ENCODE measurements around the gene RAB31.
"Not testable (repeated sequence)": the region's sequence is repeated elsewhere in the genome, so short reads cannot be mapped to it uniquely, and the experiment has no call there.

Gene RAB31

DNA sequence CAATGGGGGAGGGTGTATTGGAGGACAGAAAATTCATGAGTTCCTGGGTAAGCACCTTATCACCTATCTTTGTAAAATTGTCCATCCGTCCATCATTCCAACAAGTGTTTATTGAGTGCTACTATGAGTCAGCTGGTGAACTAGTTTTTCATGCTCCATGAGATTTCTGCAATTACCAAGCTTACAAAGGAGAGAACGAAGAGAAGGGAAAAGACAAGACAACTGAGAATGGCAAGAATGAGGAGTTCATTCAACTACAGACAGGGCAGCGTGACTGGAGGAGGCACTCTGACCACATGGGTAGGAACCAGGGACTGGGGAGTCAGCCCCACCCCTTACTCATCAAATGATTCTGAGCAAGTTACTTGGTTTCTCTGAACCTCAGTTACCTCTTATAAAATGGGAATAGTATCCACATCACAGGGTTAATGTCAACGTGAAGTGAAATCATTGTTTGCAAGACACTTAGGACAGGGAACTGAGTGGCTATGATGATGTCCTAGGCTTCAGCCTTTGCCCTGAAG lies 159.0 kb downstream of the RAB31 start:
- DNase-seq = no peak

DNA sequence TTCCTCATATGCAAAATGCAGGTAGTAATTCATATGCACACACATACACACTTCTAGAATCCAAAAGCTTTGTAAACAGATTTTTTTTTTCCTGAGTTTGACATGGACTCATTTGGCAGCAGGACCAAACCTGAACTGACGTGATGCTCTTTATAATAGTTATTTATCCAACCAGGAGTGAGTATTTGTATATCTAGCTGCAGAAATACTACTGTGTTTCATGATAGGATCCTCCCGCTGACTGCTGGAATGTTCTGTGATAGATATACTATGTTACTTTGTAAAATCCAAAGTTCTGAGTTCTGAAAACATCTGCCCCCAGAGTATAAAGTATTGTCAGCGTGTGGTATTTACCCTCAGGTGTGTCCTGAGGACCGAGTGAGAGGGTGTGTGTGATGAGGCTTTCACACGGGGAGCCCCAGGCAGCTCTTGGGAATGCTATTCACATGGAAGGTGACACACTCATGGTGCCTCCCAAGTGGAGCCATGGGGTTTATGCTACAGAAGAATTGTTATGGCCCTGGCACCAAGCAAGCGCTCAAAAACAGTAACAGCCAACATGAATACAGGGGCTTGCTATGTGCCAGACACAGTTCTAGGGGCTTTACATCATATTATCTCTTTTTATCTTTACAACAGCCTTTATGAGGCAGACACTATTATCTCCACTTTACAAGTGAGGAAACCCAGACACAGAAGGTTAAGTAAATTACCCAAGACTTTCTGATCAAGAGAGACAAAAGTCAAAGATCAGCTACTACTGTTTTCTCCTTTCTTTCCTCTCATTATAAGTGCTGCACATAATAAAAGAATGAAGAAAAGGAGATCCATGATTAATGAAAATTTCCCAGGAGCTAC lies 161.0 kb downstream of the RAB31 start:
- no peak for DNase-seq

DNA sequence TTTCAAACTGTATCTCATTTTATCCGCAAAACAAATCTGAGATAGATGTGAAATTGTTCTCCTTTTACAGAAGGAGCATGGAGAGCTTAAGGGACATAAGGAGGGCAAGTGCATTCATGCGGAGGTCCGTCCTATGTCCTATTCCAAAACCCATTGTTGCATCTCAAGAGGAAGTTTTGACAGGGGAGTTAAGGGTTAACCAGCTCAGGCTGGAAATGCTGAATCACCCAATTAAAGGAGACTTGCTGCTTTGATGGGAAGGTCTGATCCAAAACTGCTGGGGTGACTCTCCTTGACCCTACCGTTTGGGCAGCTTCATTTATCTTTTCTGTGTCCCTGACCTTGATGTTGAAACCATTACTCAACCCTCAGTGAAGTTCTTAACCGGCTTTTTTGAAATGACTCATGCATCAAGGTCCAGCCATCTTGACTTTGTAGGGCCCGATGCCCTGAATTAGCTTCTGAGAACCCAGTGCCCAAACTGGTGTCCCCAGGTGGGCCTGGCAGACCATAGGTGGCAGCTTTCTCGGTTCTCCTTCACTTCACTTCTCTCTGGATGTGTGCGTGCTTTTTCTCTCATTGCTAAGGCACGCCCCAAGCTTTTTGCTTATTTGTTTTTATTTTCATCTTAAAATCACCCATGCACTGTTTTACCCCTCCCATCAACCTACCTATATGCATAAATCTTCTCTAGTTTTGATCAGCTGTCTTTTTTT lies 161.8 kb downstream of the RAB31 start:
- peak; percentile 38 for DNase-seq

DNA sequence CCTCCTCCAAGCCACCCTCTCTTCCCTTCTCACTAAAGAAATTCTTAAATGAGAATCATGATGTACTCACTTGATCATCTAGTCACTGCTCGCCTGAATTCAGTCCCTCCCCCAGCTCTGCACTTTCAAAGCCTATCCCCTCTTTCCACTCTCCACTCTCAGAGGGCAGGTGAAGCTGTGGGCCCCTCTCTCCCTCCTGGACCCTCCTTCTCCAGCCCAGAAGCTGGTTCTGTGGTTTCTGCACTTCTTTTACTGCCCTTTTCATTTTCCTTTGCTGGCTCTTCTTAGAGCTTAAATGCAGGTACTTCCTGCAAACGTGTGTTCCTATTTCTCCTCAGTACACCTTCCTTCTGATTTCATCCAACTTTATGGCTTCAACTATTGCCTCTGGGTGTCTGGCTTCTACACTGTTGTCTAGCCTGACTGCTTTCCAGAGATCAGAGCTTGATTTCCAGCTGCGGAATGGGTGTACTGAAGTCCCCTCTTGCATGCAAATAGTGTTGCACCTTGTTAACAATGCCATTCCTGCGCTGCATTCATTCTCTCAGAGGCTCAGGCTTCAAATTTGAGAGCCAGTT lies 162.4 kb downstream of the RAB31 start:
- no peak for DNase-seq

DNA sequence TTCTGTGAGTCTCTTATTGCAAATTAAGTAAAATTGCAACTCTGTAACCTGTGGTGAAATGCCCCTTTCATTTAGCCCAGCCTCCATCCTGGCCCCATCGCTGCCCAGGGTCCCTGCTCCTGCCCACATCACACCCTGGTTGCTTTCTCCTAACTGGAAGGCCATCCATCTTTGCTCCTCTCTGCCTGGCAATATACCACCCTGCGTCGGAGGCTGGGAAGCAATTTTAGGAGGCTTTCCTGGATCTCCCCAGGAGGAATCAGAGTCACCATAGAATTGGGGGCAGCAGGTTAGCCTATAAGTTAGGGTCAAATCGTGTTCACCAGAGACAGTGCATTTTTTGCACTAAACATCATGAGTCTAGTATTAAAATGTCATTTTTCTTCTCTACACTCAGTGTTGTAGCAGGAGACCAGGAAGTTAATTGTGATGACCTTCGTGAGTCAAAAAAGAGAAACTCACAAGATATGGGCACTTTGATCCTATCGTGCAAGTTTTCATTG lies 163.2 kb downstream of the RAB31 start:
- DNase-seq = no peak

DNA sequence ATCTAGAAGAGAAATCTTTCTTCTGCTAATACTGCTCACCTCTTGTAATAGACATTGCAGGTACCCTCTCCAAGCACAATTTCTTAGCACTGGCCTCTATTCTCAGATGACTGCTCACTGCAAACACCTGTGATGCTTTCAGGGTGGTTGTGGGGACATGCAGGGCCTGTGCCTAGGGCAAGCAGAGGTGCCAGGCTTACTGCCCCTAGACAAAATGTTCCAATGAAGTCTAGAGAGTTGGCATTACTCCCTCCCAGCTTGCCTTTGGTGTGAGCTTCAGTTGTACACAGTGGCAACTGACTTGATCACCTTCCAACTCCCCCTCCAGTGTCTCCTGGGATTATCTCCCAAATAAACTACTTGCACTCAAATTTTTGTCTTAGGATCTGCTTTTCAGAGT lies 164.7 kb downstream of the RAB31 start:
- DNase-seq = no peak

DNA sequence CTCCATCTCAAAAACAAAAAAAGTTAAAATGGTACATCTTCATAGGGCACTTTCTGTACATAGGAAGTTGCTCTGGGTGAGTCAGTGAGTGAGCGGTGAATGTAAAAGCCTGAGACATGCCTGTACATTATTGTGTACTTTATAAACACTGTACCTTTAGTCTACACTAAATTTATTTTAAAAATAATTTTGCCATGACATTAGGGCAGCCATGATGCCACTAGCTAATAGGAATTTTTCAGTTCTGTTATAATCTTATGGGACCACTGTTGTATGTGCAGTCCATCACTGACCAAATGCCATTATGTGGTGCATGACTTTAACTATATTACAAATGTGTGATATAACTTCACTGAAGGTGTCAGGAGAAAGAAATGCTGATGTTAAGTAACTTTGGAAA lies 166.6 kb downstream of the RAB31 start:
- DNase-seq = peak; percentile 37

DNA sequence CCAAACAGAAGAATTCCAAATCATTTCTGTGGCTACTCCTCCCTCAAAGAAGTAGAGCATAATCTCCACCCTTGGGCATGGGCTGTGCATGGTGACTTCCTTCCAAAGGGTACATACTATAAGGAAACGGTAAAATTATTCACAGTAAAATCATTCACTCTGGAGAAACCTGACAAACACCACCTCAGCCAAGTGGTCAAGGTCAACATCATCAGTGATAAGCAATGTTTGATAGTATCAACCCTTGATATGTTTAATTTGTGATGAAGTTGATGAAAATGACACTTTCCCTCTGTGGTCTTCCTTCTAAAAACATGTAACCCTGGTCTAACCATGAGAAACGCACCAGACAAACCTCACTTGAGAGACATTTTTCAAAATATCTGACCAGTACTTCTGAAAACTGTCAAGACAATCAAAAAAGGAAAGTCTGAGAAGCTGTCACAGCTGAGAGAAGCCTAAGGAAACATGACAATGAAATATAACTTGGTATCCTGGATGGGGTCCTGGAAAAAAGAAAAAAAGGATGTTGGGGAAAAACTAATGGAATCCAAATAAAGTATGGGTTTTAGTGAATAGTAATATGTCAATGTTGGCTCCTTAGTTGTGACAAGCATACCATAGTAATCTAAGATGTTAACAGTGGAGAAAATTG lies 168.2 kb downstream of the RAB31 start:
- DNase-seq = no peak

DNA sequence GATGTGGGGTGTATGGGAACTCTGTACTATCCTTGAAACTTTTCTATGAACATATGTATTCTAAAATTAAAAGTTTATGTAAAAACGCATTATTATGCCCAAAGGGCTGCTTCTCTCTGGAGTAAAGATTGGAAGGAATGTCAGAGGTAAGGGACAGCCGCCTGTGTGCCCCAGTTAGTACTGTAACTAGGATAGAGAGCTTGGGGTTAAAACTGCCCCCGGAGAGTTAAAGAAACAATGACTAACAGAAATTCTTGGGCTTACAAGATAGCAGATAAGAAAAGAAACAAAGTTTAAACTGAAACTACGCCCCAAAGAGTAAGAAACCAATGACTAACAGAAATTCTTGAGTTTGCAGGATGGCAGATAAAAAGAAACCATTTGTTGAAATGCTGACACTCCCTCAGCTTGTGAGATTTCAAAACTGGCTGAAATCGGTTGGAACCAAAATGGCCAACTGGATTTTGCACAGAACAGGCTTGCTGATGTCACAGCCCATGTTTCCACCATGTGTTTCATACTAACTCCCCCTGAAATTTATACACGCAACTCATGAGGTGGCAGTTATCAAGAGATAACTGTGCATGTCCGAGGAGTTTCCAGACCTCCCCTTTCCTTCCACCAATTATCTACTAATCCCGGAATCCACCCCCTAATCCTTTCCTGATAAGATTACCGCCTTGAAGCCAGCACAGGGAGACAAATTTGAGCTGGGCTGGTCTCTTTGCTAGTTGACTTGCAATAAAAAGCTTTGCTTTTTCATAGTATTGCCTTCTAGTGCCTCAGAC lies 169.0 kb downstream of the RAB31 start:
- DNase-seq = peak; percentile 92

DNA sequence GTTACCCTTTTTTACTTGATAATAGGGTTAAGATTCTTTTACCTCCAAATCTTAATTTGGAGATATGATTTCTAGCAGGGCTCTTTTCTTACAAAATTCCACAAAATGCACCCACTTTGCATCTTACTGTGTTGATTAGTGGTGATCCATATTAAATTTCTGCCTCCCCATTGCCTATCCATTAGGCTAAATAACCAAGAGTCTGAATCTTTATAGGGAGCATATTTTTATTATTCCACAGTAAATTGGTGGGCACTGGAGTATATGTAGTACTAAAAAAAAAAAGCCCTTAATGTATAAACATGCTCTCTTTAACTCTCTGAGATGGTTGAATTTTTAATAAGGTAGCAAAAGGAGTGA lies 169.5 kb downstream of the RAB31 start:
- no peak for DNase-seq

DNA sequence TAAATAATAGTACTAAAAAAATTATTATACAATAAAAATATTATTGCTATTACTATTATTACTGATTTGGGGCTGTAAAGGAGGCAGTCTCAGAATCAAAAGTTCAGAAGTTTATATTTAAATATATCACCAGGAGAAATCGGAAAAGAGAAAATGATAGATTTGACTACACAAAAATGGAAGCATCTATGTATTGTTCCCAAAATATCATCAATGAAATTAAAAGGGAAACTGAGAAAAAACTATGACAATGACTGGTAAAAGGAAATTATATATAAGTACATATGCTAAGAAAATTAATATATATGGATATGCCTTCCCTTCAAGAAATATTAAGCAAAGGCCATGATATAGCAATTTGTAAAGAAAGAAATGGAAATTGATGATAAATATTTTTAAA lies 170.0 kb downstream of the RAB31 start:
- DNase-seq = no peak

DNA sequence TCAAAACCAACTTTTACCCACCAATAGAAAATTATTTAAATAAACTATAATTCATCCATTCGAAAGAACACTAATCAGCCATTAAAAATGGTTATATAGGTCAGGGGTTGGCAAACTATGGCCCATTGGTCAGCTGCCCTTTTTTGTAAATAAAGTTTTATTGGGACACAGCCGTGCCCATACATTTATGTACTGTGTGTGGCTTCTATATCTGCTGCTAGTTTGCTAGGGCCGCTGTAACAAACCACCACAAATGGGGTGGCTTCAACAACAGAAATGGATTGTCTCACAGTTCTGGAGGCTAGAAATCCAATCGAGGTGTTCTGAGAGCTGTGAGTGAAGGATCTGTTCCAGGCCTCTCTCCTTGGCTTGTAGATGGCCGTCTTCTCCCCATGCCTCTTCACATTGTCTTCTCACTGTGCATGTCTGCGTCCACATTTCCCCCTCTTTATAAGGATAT lies 170.7 kb downstream of the RAB31 start:
- no peak for DNase-seq

DNA sequence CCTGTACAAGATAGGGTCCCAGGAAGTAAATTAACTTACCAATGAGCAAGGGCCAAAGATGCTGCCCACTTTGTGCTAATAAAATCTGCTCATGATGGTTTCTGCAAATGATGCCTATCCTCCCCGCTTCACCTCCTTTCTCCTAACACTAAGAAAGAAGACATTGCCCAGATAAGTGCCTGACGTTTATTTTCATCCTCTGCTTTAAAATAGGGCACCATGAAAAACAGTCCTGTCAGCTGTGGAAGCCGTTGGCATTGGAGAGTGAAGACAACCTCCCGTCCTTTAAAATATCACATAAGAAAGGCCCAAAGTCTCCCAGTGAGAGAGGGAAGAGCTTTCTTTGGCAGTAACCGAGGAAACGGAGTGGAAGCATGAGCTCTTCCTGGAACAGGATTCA lies 176.0 kb downstream of the RAB31 start:
- DNase-seq = no peak

DNA sequence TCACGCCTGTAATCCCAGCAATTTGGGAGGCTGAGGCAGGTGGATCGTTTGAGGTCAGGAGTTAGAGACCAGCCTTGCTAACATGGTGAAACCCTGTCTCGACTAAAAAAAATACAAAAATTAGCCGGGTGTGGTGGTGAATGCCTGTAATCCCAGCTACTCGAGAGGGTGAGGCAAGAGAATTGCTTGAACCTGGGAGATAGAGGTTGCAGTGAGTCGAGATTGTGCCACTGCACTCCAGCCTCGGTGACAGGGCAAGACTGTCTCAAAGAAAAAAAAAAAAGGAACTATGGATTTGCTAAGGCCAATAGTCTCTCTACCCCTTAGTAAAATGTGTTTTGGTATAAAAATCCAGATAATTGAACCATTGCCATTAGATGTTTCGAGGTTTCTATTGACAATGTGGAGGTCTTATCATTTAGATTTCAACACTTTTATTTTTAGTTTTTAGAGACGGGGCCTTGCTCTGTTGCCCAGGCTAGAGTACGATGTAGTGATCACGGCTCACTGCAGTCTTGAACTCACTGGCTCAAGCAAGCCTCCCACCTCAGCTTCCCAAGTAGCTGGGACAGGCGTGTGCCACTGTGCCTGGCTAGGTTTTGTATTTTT lies 176.5 kb downstream of the RAB31 start:
- no peak for DNase-seq

DNA sequence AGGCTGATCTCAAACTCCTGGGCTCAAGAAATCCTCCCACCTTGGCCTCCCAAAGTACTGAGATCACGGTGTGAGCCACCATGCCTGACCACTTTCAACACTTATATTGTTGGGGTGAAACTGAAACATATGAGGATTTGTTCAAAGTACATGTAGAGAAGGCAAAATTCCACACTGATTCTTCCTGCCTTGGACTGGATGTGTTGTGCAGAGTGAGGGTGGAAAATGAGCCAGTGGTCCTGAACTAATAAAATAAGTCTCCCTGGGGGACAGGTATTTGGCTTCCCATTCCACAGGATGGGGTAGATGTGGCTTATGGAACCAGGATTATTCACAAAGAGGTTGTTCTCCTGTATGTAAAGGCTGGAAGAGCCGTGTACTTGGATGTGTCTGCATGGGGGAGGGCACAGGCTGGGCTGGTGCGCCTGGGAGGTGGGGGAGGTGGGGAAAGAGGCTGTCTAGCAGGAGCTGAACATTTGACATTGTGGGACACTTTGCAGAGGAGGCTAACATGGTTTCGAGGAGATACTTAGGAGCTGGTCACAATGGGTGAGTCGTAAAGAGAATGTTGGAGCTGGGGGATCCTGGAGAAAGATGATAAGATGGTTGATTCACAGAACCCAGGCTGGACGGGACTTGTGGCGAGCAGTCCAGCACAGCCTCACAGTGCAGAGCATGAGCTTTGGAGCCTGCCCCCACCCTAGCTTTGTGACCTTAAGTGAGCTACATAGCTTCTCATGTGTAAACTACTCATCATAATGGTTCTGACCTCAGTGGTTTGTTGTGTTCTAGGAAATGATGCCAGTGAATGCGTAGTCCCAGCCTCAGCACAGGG lies 177.3 kb downstream of the RAB31 start, which contains the start of gene TXNDC2:
TXNDC2 (plus strand) TSS at position 804 of the 835 bp plus-strand sequence. CDS start 708 bp downstream, outside the sequence.
- no peak for DNase-seq

DNA sequence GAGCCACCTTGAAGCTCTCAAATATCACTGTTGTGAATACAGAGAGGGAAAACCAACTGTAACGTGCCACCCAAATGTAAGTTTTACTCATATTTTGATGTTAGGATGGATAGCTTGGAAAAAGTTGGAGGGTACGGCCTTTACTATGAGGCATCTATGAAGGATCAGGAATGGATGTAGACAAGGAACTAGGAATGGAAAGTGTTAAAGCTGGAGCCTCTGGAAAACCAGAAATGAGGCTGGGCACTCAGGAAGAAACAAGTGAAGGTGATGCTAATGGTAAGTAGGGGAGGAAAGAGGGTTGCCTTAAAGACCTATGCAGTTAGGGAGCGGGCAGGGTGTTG lies 177.9 kb downstream of the RAB31 start:
- DNase-seq = no peak

DNA sequence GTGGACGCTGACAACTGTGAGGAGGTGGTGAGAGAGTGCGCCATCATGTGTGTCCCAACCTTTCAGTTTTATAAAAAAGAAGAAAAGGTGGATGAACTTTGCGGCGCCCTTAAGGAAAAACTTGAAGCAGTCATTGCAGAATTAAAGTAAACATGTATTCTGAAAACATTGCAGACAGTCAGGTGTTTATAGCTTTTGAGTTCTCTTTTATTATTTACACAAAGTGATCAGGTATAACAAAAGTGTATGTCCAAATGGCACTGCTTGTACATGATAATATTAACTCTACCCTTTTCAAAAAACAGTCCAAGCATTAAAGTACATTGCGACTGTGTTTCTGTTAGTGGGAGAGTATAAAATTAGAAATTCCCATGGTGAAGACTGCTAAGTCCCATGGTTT lies 179.9 kb downstream of the RAB31 start:
- no peak for DNase-seq

DNA sequence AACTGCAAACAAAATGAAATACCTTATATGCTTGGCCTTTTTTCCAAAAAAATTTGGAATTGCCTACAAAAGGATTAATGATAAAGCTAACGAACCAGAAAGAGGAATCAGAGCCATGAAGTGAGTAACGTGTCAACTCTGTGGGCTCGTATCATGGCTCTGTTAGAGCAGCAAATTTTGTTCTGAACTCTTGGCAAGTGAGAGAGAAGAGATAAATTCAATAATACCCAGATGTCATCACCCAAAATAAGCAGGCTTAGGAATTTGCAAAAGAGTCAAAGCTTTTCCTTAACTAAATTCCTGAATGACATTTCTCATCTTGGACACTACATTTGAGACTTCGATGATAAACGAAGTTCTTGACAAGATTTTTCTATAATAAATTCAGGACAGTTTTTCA lies 182.1 kb downstream of the RAB31 start:
- no peak for DNase-seq

DNA sequence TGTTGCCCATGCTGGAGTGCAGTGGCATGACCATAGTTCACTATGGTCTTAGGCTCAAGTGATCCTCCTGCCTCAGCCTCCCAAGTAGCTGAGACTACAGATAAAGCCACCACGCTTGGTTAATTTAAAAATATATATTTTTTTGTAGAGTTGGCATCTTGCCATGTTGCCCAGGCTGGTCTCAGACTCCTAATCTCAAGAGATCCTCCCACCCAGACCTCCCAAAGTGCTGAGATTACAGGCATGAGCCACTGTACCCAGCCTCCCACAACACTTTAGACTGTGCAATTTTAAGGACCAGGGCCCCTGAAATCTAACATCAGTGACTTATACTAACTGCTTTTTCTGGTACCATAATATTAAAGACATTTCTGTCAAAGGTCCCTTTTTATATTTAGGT lies 182.9 kb downstream of the RAB31 start:
- DNase-seq = no peak

DNA sequence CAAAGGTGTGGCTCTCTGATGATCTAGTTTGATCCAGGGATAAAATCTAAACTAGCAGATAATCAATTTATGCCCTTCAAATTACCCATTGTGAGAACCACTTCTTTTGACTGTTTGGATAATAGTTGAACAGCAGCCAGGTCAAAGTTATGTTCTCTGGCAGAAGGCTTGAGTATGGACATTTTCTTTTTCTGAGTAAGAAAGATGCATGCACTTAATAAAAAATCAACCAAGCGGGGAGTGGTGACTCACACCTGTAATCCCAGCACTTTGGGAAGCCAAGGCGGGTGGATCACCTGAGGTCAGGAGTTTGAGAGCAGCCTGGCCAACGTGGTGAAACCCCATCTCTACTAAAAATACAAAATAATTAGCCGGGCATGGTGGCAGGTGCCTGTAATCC lies 183.4 kb downstream of the RAB31 start:
- DNase-seq = not testable (repeated sequence)

Measured in fibroblast of skin of back (primary cell).